ENCODE data around the gene AKT1.
A peak's percentile ranks its signal among the peaks of the same experiment; 100 is the strongest.

The AKT1 gene

DNA sequence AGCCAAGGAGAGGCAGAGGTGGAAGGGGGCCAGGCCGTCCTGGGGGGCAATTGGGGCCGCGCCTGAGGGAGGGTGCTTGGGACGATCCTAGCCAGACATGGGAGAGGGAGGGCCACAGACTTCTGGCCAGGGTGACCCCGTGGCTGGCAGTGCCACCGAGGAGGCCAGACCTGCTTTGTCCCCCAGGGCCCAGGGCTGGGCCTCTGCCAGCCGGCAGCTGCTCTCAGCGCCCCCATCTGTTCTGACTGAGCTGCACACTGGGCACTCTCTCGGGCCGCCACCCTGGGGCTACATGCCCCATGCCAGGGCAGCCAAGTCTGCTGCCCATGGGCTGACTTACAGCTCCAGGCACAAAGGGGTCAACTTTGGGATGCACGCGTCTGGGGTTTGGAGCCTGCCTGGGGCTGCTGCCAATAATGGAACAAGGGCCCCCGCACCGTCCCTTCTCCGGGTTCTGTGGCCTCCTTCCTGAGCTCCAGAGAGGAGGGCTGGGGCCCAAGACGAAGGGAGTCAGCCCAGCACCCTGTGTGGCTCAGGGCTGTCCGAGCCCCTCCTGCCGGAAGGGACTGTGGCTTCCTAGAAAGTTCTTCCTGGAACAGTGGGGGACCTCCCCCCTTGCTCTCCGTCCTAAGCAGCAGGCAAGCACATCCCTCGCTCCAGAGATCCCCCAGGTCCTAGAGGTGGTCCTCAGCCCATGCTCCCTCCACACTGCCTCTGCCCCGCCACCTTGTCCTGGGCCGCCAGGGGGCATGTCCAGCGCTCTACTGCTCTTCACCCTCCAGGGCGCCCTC, 70.4 kb downstream of the AKT1 start:
- DNase-seq: peak; percentile 69

DNA sequence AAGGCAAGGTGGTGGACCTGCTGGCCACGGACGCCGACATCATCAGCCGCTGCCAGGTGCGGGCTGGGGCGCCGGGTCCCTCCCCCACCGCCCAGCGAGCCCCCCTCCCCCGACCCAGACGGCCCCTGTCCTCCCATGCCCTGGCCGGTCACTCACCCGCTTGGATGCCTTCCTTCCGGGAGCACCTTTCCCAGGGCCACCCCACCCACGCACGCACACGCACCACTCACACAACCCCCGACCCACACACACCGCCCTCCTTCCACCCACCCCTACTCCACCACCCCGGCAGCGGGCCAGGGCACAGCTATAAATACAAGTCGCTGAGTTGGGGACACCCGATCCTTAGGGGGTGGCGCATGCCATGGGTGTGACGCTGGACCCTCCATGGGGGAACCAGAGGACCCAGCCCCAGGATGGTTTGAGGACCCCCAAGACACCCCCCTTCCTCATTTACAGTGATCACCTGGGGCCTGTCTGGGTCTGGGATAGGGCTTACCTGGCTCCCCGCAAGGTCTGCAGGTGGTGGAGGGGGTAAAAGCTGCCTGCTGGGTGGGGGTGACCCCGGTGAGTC, 71.1 kb downstream of the AKT1 start:
- DNase-seq: no peak

DNA sequence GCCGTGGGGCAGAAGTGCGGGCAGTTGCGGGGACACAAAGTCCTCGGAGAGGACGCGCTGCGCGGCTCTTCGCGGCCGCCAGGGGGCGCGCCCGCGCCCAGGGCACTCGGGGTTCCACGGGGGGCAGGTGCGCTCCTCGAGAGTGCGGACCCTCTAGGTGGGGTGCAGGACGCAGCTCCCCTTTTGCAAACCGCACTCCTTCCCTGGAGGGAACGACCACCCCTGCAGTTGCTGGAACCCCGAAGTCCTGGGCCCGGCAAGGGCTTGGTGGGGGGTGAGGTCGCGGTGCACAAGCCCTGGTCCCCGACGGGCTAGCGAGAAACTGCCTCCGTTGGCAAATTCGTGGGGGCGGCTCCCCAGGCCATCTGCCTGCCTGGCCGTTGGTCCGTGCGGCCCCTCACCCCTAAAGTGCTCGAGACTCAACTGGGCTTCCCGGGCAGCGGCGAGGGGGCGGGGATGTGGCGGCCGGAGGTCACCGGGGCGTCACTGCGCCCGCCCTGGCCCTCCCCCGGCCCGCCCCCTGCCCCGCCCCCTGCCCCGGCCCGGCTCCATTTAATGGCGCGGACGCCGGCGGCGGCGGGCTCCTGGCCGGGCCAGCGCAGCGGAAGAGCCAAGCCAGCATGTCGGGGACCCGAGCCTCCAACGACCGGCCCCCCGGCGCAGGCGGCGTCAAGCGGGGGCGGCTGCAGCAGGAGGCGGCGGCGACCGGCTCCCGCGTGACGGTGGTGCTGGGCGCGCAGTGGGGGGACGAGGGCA, 71.7 kb downstream of the AKT1 start, which contains the start of gene ADSS1:
Gene ADSS1 (plus strand): TSS at position 579 of the 756 bp plus-strand sequence. CDS start 42 bp downstream, at position 621.
- peak; percentile 83 for DNase-seq

DNA sequence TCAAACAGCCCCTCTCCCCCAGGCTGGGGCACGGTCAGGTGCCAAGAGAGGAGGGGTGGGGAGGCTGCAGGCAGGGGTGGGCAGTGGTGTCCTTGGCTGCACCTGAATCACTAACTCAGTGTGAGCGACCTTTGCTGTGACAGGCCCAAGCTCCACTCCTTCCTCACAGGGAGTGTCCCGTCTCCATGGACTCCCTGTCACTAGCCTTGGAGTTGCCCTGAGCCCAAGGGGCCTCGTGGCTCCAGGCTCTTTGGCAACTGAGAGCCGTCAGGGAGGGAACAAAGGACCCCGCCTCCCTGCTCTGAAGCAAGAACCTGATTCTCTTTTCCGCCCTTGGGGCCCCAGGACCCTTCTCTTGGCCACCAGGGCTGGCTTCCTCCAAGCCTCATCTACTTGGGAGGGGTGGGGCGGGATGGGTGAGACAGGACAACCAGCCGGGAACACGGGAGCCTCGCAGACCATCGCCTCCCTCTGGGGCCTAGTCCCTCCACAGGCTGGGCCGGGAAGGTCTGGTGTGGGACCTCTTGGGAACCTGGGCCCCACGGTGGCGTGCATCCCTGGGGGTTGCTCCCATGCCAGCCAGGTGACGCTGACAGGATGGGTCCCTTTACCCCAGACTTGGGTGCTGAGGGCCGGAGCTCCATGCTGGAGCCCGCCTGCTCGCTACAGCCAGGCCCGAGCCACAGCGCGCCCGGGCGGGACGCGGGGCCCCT, 72.5 kb downstream of the AKT1 start:
- DNase-seq: no peak

DNA sequence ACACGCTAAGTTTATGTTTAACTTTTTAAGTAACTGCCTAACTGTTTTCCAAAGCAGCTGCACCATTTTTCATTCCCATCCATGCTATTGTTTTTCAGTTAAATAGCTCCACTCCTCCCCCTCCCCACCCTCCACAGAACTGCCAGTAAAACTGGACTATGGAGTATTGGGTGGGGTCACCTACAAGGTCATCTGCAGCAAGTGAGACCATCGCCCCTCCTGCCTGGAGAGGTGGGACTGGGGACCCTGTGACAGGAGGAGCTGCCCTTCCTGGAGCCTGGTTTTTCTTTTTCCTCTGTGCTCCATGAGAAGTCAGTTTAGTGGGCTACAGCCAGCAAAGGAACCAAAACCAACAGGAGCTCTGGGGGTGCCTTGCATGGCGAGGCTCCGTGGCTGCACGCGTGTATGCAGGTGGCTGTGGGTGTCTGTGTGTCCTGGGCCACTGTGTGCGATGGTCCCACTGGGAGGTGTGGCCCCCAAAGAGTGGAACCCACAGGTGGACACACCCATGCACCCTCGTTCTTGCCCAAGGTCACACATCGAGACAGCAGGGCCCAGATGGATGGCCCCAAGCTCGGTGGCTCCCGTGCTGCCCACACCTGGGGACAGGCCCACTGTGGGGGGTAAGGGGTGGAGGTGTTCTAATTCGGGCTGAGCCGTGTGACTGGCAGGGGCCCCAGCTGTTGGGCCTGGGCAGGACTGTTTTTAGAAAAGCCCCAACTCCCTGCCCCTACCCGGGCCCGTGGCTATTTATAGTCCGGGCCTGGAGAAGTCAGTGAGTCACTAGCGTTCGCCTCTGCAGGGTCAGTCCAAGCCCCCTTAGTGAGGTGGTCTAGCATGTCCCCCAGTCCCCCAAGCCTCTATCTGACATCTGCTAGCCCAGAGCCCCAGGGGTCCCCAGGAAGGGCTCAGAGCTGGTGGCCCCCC, 73.8 kb downstream of the AKT1 start:
- DNase-seq: no peak
